CD4-positive, CD25-positive, alpha-beta regulatory T cell (primary cell): Measurements from ENCODE around the gene INTS2. TPM values are rescaled to one million over a fixed set of nuclear protein-coding genes. Genes with fewer than 3 reads are reported as not detected.
"Not testable (repeated sequence)": the region's sequence is repeated elsewhere in the genome, so short reads cannot be mapped to it uniquely, and the experiment has no call there.

ENCODE experiments used
- ATAC-seq, 2 donors: fragments of 150-1000 bp; cut with Tn5 transposase; one replicate each; pipeline ENCODE4 v1.10.0; 2021; ENCODE audit warnings: low read depth in 2 of 2, moderate number of reproducible peaks in 2 of 2, moderate library complexity in 1 of 2
- DNase-seq, 3 donors: peaks; one replicate each; pipeline versions ENCODE4 v3.0.0 to v3.0.0-alpha.2; 2012 to 2022; ENCODE audit warnings: mixed read lengths in 1 of 3
- H3K27ac ChIP-seq: one replicate; pipeline ENCODE4 v1.7.0; 2013; ENCODE audit warnings: mild to moderate bottlenecking, low read length; ENCODE audit not compliant: insufficient read depth, poor library complexity, severe bottlenecking
- H3K27me3 ChIP-seq: one replicate; pipeline ENCODE4 v1.7.0; 2013; ENCODE audit warnings: low read length; ENCODE audit not compliant: control insufficient read depth, insufficient read depth
- H3K36me3 ChIP-seq: one replicate; pipeline ENCODE4 v1.7.0; 2013; ENCODE audit warnings: mild to moderate bottlenecking, low read length, moderate library complexity; ENCODE audit not compliant: control insufficient read depth, insufficient read depth
- H3K4me1 ChIP-seq: 2 replicates; pipeline ENCODE4 v1.7.0; 2013; ENCODE audit warnings: mild to moderate bottlenecking, low read length; ENCODE audit not compliant: insufficient read depth, control insufficient read depth, poor library complexity, severe bottlenecking
- H3K4me3 ChIP-seq: one replicate; pipeline ENCODE4 v1.7.0; 2013; ENCODE audit warnings: low read depth, mild to moderate bottlenecking, low read length, moderate library complexity
- H3K9me3 ChIP-seq, 2 experiments: 1 replicate in 1 of 2; 2 replicates in 1 of 2; pipeline ENCODE4 v1.7.0; 2013; ENCODE audit warnings: low read length in 2 of 2, mild to moderate bottlenecking in 1 of 2, moderate library complexity in 1 of 2; ENCODE audit not compliant: control insufficient read depth in 2 of 2
- H3K27ac Mint-ChIP-seq, 3 donors: one replicate each; pipeline ENCODE4 v1.8.0; 2020 to 2022; ENCODE audit warnings: mild to moderate bottlenecking in 3 of 3, mixed read lengths in 3 of 3, moderate library complexity in 2 of 3
- H3K27me3 Mint-ChIP-seq: one replicate; pipeline ENCODE4 v1.8.0; 2022; ENCODE audit warnings: mild to moderate bottlenecking, mixed read lengths
- H3K36me3 Mint-ChIP-seq: one replicate; pipeline ENCODE4 v1.8.0; 2020; ENCODE audit warnings: mixed read lengths
- H3K4me1 Mint-ChIP-seq, 4 donors: one replicate each; pipeline ENCODE4 v1.8.0; 2020 to 2022; ENCODE audit warnings: mixed read lengths in 4 of 4, mild to moderate bottlenecking in 1 of 4
- H3K4me3 Mint-ChIP-seq, 4 donors: one replicate each; pipeline ENCODE4 v1.8.0; 2020 to 2022; ENCODE audit warnings: mild to moderate bottlenecking in 4 of 4, mixed read lengths in 4 of 4, moderate library complexity in 3 of 4
- H3K9me3 Mint-ChIP-seq, 7 donors: one replicate each; pipeline ENCODE4 v1.8.0; 2020 to 2022; ENCODE audit warnings: mixed read lengths in 7 of 7, mild to moderate bottlenecking in 3 of 7, moderate library complexity in 2 of 7
- polyA plus RNA-seq, 4 donors: library from polyadenylated mRNA; unstranded; fragments of 300-500 nt; fragmentation: Illumina TruSeq; gene quantifications; one replicate each; pipeline ENCODE4 v1.2.3, GENCODE V29; 2021
- total RNA-seq: library from RNA; stranded (reverse); gene quantifications from one replicate; pipeline ENCODE4 v1.2.3, GENCODE V29; 2022

Gene INTS2
- total and polyA plus RNA-seq, 5 donors from 2014 or later = 3.3 to 10.3 (median 4.3) TPM

GRCh38 chr17:61862975-61863800 is 64.6 kb downstream of the INTS2 start, which contains the start of gene BRIP1:
BRIP1 (minus strand) TSS chr17:61863528; CDS start chr17:61861539, 1,989 bp downstream.
- Mint-ChIP-seq H3K27me3 (no peaks in the 10 kb centered on the region), H3K9me3 (no peaks in the 10 kb centered on the region), H3K4me3 (peak within 1 kb of the TSS; percentile 92 to 98 (median 96)), H3K36me3 (peaks cover 4% of the 10 kb centered on the region), H3K27ac (peak within 1 kb of the TSS; percentile 97), H3K4me1 (peaks cover 19 to 40% (median 36%) of the 10 kb centered on the region in 4 donors)
- H3K9me3 ChIP-seq = no peaks in the 10 kb centered on the region
- H3K27ac ChIP-seq = peak within 1 kb of the TSS; percentile 78
- peaks cover 18% of the 10 kb centered on the region for H3K4me1 ChIP-seq
- H3K4me3 ChIP-seq = peak within 1 kb of the TSS; percentile 99
- DNase-seq = peak; percentile 87 to 96 (median 89)
- no peaks in the 10 kb centered on the region for H3K27me3 ChIP-seq
- ATAC-seq = peak; percentile 98 to 99
- peaks cover 9% of the 10 kb centered on the region for H3K36me3 ChIP-seq

DNA sequence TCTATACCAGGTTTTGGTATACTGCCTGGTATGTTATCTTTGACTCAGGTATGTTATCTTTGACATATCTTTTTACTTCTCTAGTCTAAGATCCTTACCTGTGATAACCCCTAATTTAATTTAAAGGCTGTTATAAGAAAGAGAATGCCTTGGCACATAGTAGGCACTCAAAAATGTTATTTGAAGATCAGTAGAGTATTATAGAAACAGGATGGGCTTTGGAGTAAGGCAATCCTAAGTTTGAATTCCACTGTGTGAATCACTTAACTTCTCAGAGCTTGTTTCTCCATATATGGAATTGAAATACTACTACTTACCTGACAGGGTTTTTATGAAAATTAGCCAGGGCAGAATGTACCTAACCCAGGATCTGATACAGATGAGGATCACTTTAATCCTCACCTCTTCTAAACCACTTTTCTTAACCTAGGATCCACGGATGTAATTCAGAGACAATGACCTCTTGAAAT is 65.6 kb downstream of the INTS2 start:
- Mint-ChIP-seq H3K9me3 (no peaks in the 10 kb centered on the region), H3K27ac (peak overlapping the region; percentile 39 to 97 (median 97)), H3K4me3 (peak overlapping the region; percentile 92 to 98 (median 96)), H3K27me3 (no peaks in the 10 kb centered on the region), H3K36me3 (peaks cover 4% of the 10 kb centered on the region), H3K4me1 (peaks cover 19 to 40% (median 36%) of the 10 kb centered on the region in 4 donors)
- DNase-seq = peak in 1 of 3 donors; percentile 4
- Histone ChIP-seq H3K27me3 (no peaks in the 10 kb centered on the region), H3K4me3 (peak overlapping the region; percentile 99), H3K9me3 (no peaks in the 10 kb centered on the region), H3K27ac (peak overlapping the region; percentile 78), H3K4me1 (peaks cover 18% of the 10 kb centered on the region), H3K36me3 (no peaks in the 10 kb centered on the region)
- ATAC-seq = no peak

GRCh38 chr17:61860397-61860796 is 67.4 kb downstream of the INTS2 start:
- DNase-seq, H3K9me3 ChIP-seq, H3K36me3 Mint-ChIP-seq, H3K27me3 ChIP-seq, H3K36me3 ChIP-seq, H3K4me3 ChIP-seq, H3K27me3 Mint-ChIP-seq, ATAC-seq, H3K9me3 Mint-ChIP-seq, H3K27ac ChIP-seq: not testable (repeated sequence)
- Mint-ChIP-seq H3K4me1 (peaks cover 24 to 38% (median 33%) of the 10 kb centered on the region in 4 donors), H3K4me3 (peak overlapping the region in 2 of 4 donors; percentile 22 to 59), H3K27ac (peak overlapping the region in 1 of 3 donors; percentile 29)
- peaks cover 18% of the 10 kb centered on the region for H3K4me1 ChIP-seq

DNA sequence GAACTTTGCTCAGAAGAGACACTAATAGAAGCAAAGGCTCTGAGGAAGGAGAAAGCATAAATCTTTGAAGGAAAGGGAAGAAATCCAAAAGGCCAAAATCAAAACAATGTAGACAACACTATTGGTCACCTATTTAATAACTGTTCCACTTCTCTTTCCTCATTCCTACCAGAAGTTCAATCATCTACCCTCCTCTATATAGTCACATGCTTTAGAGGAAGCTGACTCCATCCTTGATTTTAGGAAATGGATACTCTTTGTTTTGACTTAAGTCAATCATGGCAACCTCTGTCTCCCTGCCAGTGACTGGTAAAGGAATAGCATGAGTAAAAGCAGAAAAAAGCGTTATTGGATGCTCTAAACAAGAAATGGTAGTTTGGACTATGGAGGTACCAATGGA is 71.7 kb downstream of the INTS2 start:
- Mint-ChIP-seq H3K4me1 (peaks cover 6 to 13% (median 10%) of the 10 kb centered on the region in 4 donors), H3K36me3 (peaks cover 18% of the 10 kb centered on the region), H3K27me3 (no peaks in the 10 kb centered on the region), H3K4me3 (no peak overlapping the region), H3K9me3 (no peaks in the 10 kb centered on the region), H3K27ac (no peak overlapping the region)
- Histone ChIP-seq H3K4me1 (no peaks in the 10 kb centered on the region), H3K9me3 (no peaks in the 10 kb centered on the region), H3K36me3 (no peaks in the 10 kb centered on the region), H3K27ac (no peak overlapping the region), H3K27me3 (no peaks in the 10 kb centered on the region), H3K4me3 (no peak overlapping the region)
- ATAC-seq (no peak), DNase-seq (no peak)

- Histone ChIP-seq H3K9me3 (no peaks in the 10 kb centered on the region), H3K4me1 (no peaks in the 10 kb centered on the region), H3K4me3 (no peak overlapping the region), H3K27ac (no peak overlapping the region), H3K27me3 (no peaks in the 10 kb centered on the region), H3K36me3 (no peaks in the 10 kb centered on the region)
- no peaks in the 10 kb centered on the region for H3K9me3 Mint-ChIP-seq
- ATAC-seq = no peak
- H3K4me1 Mint-ChIP-seq = peaks cover 4 to 15% (median 7%) of the 10 kb centered on the region in 4 donors
- H3K27me3 Mint-ChIP-seq = no peaks in the 10 kb centered on the region
- no peak for DNase-seq
- peaks cover 18% of the 10 kb centered on the region for H3K36me3 Mint-ChIP-seq
- no peak overlapping the region for H3K4me3 Mint-ChIP-seq
- peak overlapping the region in 1 of 3 donors; percentile 14 for H3K27ac Mint-ChIP-seq
Observed at GRCh38 chr17:61852857-61853256, 74.9 kb downstream of the INTS2 start.

GRCh38 chr17:61849674-61850073 is 78.1 kb downstream of the INTS2 start:
- no peak for DNase-seq
- Mint-ChIP-seq H3K9me3 (no peaks in the 10 kb centered on the region), H3K4me3 (no peak overlapping the region), H3K27me3 (no peaks in the 10 kb centered on the region), H3K36me3 (peaks cover 22% of the 10 kb centered on the region), H3K27ac (peak overlapping the region in 1 of 3 donors; percentile 1), H3K4me1 (peaks cover 1 to 18% (median 3%) of the 10 kb centered on the region in 4 donors)
- Histone ChIP-seq H3K4me3 (no peak overlapping the region), H3K9me3 (no peaks in the 10 kb centered on the region), H3K36me3 (peaks cover 4% of the 10 kb centered on the region), H3K27me3 (no peaks in the 10 kb centered on the region), H3K4me1 (no peaks in the 10 kb centered on the region), H3K27ac (no peak overlapping the region)
- no peak for ATAC-seq

DNA sequence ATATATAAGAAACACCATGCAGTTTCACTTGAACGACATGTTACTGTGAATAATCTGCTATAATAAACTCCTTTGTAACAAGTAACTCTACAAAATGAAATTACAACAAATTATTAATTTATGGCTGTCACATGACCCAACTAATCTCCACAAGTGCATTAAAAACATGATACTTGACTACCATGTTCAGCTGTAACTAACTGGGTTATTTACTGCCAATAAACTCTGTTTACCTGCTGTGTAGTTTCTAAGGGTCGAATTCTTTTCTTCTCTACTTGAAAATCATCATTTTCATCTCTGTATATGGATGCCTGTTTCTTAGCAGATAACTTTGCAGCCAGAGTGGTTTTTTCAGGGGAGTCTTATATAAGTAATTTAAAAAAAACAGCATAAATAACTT is 78.9 kb downstream of the INTS2 start:
- H3K27me3 Mint-ChIP-seq = no peaks in the 10 kb centered on the region
- Histone ChIP-seq H3K4me3 (no peak overlapping the region), H3K36me3 (peaks cover 4% of the 10 kb centered on the region), H3K27me3 (no peaks in the 10 kb centered on the region), H3K27ac (no peak overlapping the region), H3K9me3 (no peaks in the 10 kb centered on the region), H3K4me1 (no peaks in the 10 kb centered on the region)
- DNase-seq (no peak), ATAC-seq (no peak)
- H3K36me3 Mint-ChIP-seq = peaks cover 20% of the 10 kb centered on the region
- H3K4me3 Mint-ChIP-seq = no peak overlapping the region
- no peaks in the 10 kb centered on the region for H3K9me3 Mint-ChIP-seq
- no peak overlapping the region for H3K27ac Mint-ChIP-seq
- peaks cover 0 to 19% (median 3%) of the 10 kb centered on the region in 4 donors for H3K4me1 Mint-ChIP-seq
